H1 (cell line): ENCODE data around the gene DET1. TPM values are rescaled to one million over a fixed set of nuclear protein-coding genes. Genes with fewer than 3 reads are reported as not detected.

Experiments used
- BCL11A ChIP-seq, 2 experiments: IDR thresholded peaks; one replicate each; pipeline ENCODE4 v1.6.1; 2011; ENCODE audit warnings: low read depth in 2 of 2, low read length in 2 of 2, mild to moderate bottlenecking in 2 of 2
- CTBP2 ChIP-seq: IDR thresholded peaks from 2 replicates; pipeline ENCODE4 v1.7.0; 2011; ENCODE audit warnings: borderline replicate concordance, mild to moderate bottlenecking, moderate library complexity, mixed read lengths, low read length; ENCODE audit not compliant: insufficient read depth, insufficient read length
- GTF2F1 ChIP-seq: IDR thresholded peaks from 2 replicates; pipeline ENCODE4 v1.6.1; 2012; ENCODE audit warnings: low read depth, low read length, improper control_type of control experiment, borderline replicate concordance
- JUND ChIP-seq: IDR thresholded peaks from 2 replicates; pipeline ENCODE4 v1.6.1; 2011; ENCODE audit warnings: mild to moderate bottlenecking, improper control_type of control experiment, low read length
- RAD21 ChIP-seq, 2 experiments: IDR thresholded peaks in 1 of 2; conservative IDR thresholded peaks in 1 of 2; 2 replicates each; pipeline ENCODE4 v1.6.1; 2011; ENCODE audit warnings: low read depth in 2 of 2, low read length in 2 of 2, improper control_type of control experiment in 1 of 2, inconsistent platforms in 1 of 2, mild to moderate bottlenecking in 1 of 2, moderate library complexity in 1 of 2
- RXRA ChIP-seq: IDR thresholded peaks from 2 replicates; pipeline ENCODE4 v1.6.1; 2011; ENCODE audit warnings: low read depth, mild to moderate bottlenecking, low read length, moderate library complexity; ENCODE audit not compliant: insufficient read depth
- SIX5 ChIP-seq: IDR thresholded peaks from 2 replicates; pipeline ENCODE4 v1.6.1; 2011; ENCODE audit warnings: mild to moderate bottlenecking, low read depth, low read length
- polyA plus RNA-seq, 7 experiments: library from polyadenylated mRNA; depleted of rRNA in 3 of 7; stranded (reverse) in 5 of 7; unstranded in 2 of 7; fragments of >200 nt in 5 of 7; fragments of 200-250 nt in 2 of 7; gene quantifications; 1 replicate in 5 of 7; 2 replicates in 1 of 7; 4 replicates in 1 of 7; pipeline versions ENCODE4 v1.2.1 to v1.2.3, GENCODE V29; 2011 to 2013; ENCODE audit warnings: missing spikeins in 2 of 7, mixed read lengths in 2 of 7
- total RNA-seq: library from RNA; stranded (reverse); fragmentation: NEBNext Ultra II Directional; extraction: Animal tissue kit (Norgen Biotek cat#: 25700); gene quantifications from 2 replicates; pipeline ENCODE4 v1.2.1, GENCODE V29; 2021
- TF ChIP-seq, protein P1 (sequence below): fragments of 300-600 bp; sonication (generic); IDR thresholded peaks from 2 replicates; pipeline ENCODE4 v1.7.1; 2012; ENCODE audit warnings: low read length, moderate library complexity, mild to moderate bottlenecking, inconsistent platforms; ENCODE audit not compliant: insufficient replicate concordance
- TF ChIP-seq, protein P2 (sequence below): IDR thresholded peaks from 2 replicates; pipeline ENCODE4 v1.6.1; 2012; ENCODE audit warnings: inconsistent platforms

Gene DET1
- total and polyA plus RNA-seq, 2 of the 8 experiments (the other 6 are each of a cell fraction or from before 2014, with no cell fraction given), result 5.4 to 8.5 TPM

DNA sequence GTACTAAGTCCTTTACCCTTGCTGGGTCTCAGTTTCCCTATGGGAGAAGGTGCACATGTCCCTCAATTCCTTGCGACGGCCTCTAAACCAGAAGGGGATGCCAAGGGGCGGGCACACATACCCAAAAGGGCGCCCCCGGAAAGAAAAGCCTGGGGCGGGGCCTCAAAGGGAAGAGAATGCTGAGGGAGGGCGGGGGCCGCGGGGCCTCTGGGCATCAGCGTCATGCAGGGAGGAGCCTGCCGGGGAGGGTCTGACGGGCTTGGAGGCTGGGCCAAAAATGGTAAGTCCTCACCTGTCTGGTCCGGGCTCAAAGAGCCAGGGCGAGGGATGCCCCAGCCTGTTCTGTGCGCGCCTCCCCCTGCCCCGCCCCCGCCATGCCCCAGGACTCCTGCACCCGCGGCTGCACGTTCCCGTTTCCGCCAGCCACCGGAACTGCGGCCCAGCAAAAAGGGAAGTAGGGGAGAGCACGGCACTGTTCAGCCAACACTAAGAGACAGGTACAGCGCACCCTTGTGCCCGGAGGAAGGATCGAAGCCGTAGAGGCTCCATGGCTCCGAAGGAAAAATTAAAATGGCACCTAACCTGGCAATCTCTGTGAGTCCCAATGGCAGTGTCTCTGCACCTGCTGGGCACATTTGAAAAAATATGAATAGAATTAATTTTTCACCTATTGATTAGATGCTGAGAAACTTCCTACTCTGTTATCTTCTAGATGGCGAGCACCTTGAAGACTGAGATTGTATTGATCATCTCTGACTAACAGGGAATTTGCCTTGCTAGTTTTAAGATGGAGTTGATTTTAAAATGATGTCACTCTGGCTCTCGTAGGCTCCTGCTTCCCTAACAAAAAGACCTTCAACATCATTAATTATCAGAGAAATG, at the start of gene DET1 (continued):
- TF ChIP-seq SIX5 (no peak), RAD21 (IDR thresholded peaks at IDR 0.05 in 1 of 2, conservative IDR thresholded peaks at IDR 0.05 in 1 of 2; ENCODE audit: low read depth in 2 of 2, low read length in 2 of 2) (peak in 1 of 2 experiments; percentile 38; a peak in 3 of 4 replicates), JUND (no peak), BCL11A (IDR thresholded peaks at IDR 0.05; ENCODE audit: low read depth in 2 of 2, low read length in 2 of 2) (no peak), RXRA (no peak), GTF2F1 (no peak; the same call in 1 of the 2 replicates), CTBP2 (no peak)
- TF ChIP-seq, protein P1, sequence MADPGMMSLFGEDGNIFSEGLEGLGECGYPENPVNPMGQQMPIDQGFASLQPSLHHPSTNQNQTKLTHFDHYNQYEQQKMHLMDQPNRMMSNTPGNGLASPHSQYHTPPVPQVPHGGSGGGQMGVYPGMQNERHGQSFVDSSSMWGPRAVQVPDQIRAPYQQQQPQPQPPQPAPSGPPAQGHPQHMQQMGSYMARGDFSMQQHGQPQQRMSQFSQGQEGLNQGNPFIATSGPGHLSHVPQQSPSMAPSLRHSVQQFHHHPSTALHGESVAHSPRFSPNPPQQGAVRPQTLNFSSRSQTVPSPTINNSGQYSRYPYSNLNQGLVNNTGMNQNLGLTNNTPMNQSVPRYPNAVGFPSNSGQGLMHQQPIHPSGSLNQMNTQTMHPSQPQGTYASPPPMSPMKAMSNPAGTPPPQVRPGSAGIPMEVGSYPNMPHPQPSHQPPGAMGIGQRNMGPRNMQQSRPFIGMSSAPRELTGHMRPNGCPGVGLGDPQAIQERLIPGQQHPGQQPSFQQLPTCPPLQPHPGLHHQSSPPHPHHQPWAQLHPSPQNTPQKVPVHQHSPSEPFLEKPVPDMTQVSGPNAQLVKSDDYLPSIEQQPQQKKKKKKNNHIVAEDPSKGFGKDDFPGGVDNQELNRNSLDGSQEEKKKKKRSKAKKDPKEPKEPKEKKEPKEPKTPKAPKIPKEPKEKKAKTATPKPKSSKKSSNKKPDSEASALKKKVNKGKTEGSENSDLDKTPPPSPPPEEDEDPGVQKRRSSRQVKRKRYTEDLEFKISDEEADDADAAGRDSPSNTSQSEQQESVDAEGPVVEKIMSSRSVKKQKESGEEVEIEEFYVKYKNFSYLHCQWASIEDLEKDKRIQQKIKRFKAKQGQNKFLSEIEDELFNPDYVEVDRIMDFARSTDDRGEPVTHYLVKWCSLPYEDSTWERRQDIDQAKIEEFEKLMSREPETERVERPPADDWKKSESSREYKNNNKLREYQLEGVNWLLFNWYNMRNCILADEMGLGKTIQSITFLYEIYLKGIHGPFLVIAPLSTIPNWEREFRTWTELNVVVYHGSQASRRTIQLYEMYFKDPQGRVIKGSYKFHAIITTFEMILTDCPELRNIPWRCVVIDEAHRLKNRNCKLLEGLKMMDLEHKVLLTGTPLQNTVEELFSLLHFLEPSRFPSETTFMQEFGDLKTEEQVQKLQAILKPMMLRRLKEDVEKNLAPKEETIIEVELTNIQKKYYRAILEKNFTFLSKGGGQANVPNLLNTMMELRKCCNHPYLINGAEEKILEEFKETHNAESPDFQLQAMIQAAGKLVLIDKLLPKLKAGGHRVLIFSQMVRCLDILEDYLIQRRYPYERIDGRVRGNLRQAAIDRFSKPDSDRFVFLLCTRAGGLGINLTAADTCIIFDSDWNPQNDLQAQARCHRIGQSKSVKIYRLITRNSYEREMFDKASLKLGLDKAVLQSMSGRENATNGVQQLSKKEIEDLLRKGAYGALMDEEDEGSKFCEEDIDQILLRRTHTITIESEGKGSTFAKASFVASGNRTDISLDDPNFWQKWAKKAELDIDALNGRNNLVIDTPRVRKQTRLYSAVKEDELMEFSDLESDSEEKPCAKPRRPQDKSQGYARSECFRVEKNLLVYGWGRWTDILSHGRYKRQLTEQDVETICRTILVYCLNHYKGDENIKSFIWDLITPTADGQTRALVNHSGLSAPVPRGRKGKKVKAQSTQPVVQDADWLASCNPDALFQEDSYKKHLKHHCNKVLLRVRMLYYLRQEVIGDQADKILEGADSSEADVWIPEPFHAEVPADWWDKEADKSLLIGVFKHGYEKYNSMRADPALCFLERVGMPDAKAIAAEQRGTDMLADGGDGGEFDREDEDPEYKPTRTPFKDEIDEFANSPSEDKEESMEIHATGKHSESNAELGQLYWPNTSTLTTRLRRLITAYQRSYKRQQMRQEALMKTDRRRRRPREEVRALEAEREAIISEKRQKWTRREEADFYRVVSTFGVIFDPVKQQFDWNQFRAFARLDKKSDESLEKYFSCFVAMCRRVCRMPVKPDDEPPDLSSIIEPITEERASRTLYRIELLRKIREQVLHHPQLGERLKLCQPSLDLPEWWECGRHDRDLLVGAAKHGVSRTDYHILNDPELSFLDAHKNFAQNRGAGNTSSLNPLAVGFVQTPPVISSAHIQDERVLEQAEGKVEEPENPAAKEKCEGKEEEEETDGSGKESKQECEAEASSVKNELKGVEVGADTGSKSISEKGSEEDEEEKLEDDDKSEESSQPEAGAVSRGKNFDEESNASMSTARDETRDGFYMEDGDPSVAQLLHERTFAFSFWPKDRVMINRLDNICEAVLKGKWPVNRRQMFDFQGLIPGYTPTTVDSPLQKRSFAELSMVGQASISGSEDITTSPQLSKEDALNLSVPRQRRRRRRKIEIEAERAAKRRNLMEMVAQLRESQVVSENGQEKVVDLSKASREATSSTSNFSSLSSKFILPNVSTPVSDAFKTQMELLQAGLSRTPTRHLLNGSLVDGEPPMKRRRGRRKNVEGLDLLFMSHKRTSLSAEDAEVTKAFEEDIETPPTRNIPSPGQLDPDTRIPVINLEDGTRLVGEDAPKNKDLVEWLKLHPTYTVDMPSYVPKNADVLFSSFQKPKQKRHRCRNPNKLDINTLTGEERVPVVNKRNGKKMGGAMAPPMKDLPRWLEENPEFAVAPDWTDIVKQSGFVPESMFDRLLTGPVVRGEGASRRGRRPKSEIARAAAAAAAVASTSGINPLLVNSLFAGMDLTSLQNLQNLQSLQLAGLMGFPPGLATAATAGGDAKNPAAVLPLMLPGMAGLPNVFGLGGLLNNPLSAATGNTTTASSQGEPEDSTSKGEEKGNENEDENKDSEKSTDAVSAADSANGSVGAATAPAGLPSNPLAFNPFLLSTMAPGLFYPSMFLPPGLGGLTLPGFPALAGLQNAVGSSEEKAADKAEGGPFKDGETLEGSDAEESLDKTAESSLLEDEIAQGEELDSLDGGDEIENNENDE, result no peak
- TF ChIP-seq, protein P2, sequence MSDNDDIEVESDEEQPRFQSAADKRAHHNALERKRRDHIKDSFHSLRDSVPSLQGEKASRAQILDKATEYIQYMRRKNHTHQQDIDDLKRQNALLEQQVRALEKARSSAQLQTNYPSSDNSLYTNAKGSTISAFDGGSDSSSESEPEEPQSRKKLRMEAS, result peak; percentile 62
- TF ChIP-seq, all 59 proteins: peak for 18
